Lower leg skin (tissue), 4 donors: Measurements from ENCODE around the gene OR52J3. TPM values are rescaled to one million over a fixed set of nuclear protein-coding genes. Genes with fewer than 3 reads are reported as not detected.

Experiments used
- DNase-seq, 2 donors: peaks; one replicate each; pipeline ENCODE4 v3.0.0-alpha.2; 2019; ENCODE audit warnings: low spot score in 2 of 2
- H3K4me3 ChIP-seq: fragments of 200-600 bp; sonication (generic); 2 replicates; pipeline ENCODE4 v1.5.1; 2017; ENCODE audit warnings: mild to moderate bottlenecking, low read depth; ENCODE audit not compliant: poor library complexity, severe bottlenecking
- POLR2A ChIP-seq, 2 donors: fragments of 450-650 bp; IDR thresholded peaks; one replicate each; pipeline ENCODE4 v1.6.1; 2016 to 2017; ENCODE audit warnings: antibody characterized with exemption in 2 of 2, mild to moderate bottlenecking in 1 of 2, moderate library complexity in 1 of 2
- WGBS, 2 donors: methylation state at CpG; one replicate each; pipeline ENCODE4 v1.1.5; 2018; 5-methylcytosine and 5-hydroxymethylcytosine counted together
- intact Hi-C: fragments of 100-400 bp; cut with DNase I; formaldehyde crosslinking; loops from one replicate; pipeline ENCODE4 v1.15.0; 2023; ENCODE audit warnings: low total_unique reads
- total RNA-seq, 4 donors: library from RNA; depleted of rRNA; stranded (reverse); fragments of >200 nt; gene quantifications; one replicate each; pipeline ENCODE4 v1.1.0, GENCODE V29; 2016
- TF ChIP-seq, protein P1 (sequence below), 3 donors: fragments of 450-650 bp; IDR thresholded peaks; one replicate each; pipeline ENCODE4 v1.5.1; 2016; ENCODE audit warnings: antibody characterized with exemption in 3 of 3, mild to moderate bottlenecking in 3 of 3, moderate library complexity in 2 of 3

Gene OR52J3
- total RNA-seq, 4 donors from 2014 or later = not detected

DNA sequence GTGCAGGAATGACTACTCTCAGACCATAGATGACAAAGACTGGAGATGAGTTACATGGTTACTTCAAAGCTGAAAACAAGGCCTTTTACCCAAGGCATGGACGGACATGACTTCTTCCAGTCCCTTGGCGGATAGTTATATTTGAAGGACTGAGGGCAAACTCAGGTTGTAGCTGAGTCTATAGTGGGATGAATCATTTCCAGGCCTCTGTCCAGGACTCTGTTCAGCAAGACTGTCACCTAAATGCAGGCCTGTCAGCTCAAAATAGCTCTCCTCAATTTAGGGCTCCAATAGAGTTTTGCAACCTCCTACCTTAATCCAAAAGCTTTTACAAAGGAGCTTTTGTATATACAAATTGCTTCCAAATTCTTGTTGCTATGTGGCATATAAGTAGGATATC lies 24.3 kb upstream of the OR52J3 start:
- WGBS, 2 donors = 92 to 93% methylated on average over 2 of the region's 2 CpGs
- intact Hi-C loops = no loop called here
- no peak for TF ChIP-seq POLR2A (IDR thresholded peaks at IDR 0.05)
- TF ChIP-seq, protein P1, sequence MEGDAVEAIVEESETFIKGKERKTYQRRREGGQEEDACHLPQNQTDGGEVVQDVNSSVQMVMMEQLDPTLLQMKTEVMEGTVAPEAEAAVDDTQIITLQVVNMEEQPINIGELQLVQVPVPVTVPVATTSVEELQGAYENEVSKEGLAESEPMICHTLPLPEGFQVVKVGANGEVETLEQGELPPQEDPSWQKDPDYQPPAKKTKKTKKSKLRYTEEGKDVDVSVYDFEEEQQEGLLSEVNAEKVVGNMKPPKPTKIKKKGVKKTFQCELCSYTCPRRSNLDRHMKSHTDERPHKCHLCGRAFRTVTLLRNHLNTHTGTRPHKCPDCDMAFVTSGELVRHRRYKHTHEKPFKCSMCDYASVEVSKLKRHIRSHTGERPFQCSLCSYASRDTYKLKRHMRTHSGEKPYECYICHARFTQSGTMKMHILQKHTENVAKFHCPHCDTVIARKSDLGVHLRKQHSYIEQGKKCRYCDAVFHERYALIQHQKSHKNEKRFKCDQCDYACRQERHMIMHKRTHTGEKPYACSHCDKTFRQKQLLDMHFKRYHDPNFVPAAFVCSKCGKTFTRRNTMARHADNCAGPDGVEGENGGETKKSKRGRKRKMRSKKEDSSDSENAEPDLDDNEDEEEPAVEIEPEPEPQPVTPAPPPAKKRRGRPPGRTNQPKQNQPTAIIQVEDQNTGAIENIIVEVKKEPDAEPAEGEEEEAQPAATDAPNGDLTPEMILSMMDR (IDR thresholded peaks at IDR 0.05) = no peak
- no peak overlapping the region for H3K4me3 ChIP-seq
- DNase-seq = no peak

- TF ChIP-seq POLR2A (IDR thresholded peaks at IDR 0.05) = no peak
- TF ChIP-seq, protein P1 (IDR thresholded peaks at IDR 0.05) = no peak
- 75% methylated on average over 2 of the region's 2 CpGs for WGBS, 2 donors
- intact Hi-C loops = no loop called here
- no peak overlapping the region for H3K4me3 ChIP-seq
- DNase-seq = no peak
Observed at GRCh38 chr11:5036669-5037068, 9.7 kb upstream of the OR52J3 start.

GRCh38 chr11:5037926-5038325 lies 8.4 kb upstream of the OR52J3 start:
- WGBS, 2 donors = 51 to 52% methylated on average over 2 of the region's 2 CpGs
- no peak overlapping the region for H3K4me3 ChIP-seq
- no peak for TF ChIP-seq POLR2A (IDR thresholded peaks at IDR 0.05)
- TF ChIP-seq, protein P1 (IDR thresholded peaks at IDR 0.05) = no peak
- intact Hi-C loops = no loop called here
- no peak for DNase-seq

GRCh38 chr11:5038341-5038740 lies 8.0 kb upstream of the OR52J3 start:
- no peak overlapping the region for H3K4me3 ChIP-seq
- DNase-seq = no peak
- 65 to 87% methylated on average over 1 of the region's 1 CpG for WGBS, 2 donors
- intact Hi-C loops = no loop called here
- no peak for TF ChIP-seq POLR2A (IDR thresholded peaks at IDR 0.05)
- TF ChIP-seq, protein P1 (IDR thresholded peaks at IDR 0.05) = no peak

GRCh38 chr11:5040876-5041275 lies 5.5 kb upstream of the OR52J3 start:
- 72 to 76% methylated on average over 4 of the region's 4 CpGs for WGBS, 2 donors
- TF ChIP-seq, protein P1 (IDR thresholded peaks at IDR 0.05) = no peak
- TF ChIP-seq POLR2A (IDR thresholded peaks at IDR 0.05) = no peak
- intact Hi-C loops = no loop called here

GRCh38 chr11:5042091-5042490 lies 4.2 kb upstream of the OR52J3 start:
- TF ChIP-seq, protein P1 (IDR thresholded peaks at IDR 0.05) = no peak
- TF ChIP-seq POLR2A (IDR thresholded peaks at IDR 0.05) = no peak
- intact Hi-C loops = no loop called here
- H3K4me3 ChIP-seq = no peak overlapping the region
- 79 to 91% methylated on average over 3 of the region's 3 CpGs for WGBS, 2 donors
- no peak for DNase-seq

More at GRCh38 chr11:5040876-5041275, 5.5 kb upstream of the OR52J3 start:
- no peak for DNase-seq
- no peak overlapping the region for H3K4me3 ChIP-seq
